Suppressor macrophage (primary cell): ENCODE results near the gene IPO11.
A peak's percentile ranks its signal among the peaks of the same experiment; 100 is the strongest.

Experiments used
- DNase-seq, 4 experiments: peaks; one replicate each; pipeline ENCODE4 v3.0.0-alpha.2; 2020 to 2022

IPO11 gene

GRCh38 chr5:62574599-62574998 lies 162.0 kb downstream of the IPO11 start:
- DNase-seq = peak in 1 of 4 experiments; percentile 4

GRCh38 chr5:62575066-62575465 lies 162.5 kb downstream of the IPO11 start:
- no peak for DNase-seq

GRCh38 chr5:62575489-62575888 lies 162.9 kb downstream of the IPO11 start:
- DNase-seq = peak in 1 of 4 experiments; percentile 15

- no peak for DNase-seq
Measured at GRCh38 chr5:62576570-62577170, 164.1 kb downstream of the IPO11 start.

GRCh38 chr5:62577488-62577887 lies 164.9 kb downstream of the IPO11 start:
- no peak for DNase-seq

GRCh38 chr5:62578540-62578939 lies 166.0 kb downstream of the IPO11 start, which contains the start of gene LRRC70:
Gene LRRC70, plus strand, starts transcription at chr5:62578819. Its CDS starts 620 bp downstream, at chr5:62579439.
- peak; percentile 39 to 90 (median 64) for DNase-seq

GRCh38 chr5:62579761-62580160 lies 167.2 kb downstream of the IPO11 start:
- DNase-seq = no peak

GRCh38 chr5:62581836-62582597 lies 169.5 kb downstream of the IPO11 start:
- no peak for DNase-seq

- DNase-seq = no peak
Measured at GRCh38 chr5:62584391-62584790, 171.8 kb downstream of the IPO11 start.

- no peak for DNase-seq
Measured at GRCh38 chr5:62585306-62585705, 172.7 kb downstream of the IPO11 start.

GRCh38 chr5:62585751-62586150 lies 173.2 kb downstream of the IPO11 start:
- DNase-seq = no peak

- no peak for DNase-seq
Measured at GRCh38 chr5:62587737-62588136, 175.2 kb downstream of the IPO11 start.

- DNase-seq = no peak
Measured at GRCh38 chr5:62588668-62589067, 176.1 kb downstream of the IPO11 start.

- no peak for DNase-seq
Measured at GRCh38 chr5:62589504-62589903, 176.9 kb downstream of the IPO11 start.

- DNase-seq = no peak
Measured at GRCh38 chr5:62590387-62590786, 177.8 kb downstream of the IPO11 start.

- peak; percentile 54 to 78 (median 64) for DNase-seq
Measured at GRCh38 chr5:62592558-62592957, 180.0 kb downstream of the IPO11 start.

- no peak for DNase-seq
Measured at GRCh38 chr5:62593331-62593730, 180.8 kb downstream of the IPO11 start.

GRCh38 chr5:62594364-62594984 lies 181.9 kb downstream of the IPO11 start:
- DNase-seq = no peak

GRCh38 chr5:62596096-62596495 lies 183.5 kb downstream of the IPO11 start:
- no peak for DNase-seq

- no peak for DNase-seq
Measured at GRCh38 chr5:62596691-62597090, 184.1 kb downstream of the IPO11 start.

- DNase-seq = no peak
Measured at GRCh38 chr5:62597314-62597713, 184.8 kb downstream of the IPO11 start.

- no peak for DNase-seq
Measured at GRCh38 chr5:62600560-62601252, 188.1 kb downstream of the IPO11 start.

GRCh38 chr5:62603934-62604333 lies 191.4 kb downstream of the IPO11 start:
- no peak for DNase-seq
